Endothelial cell of umbilical vein (primary cell): ENCODE measurements around the gene ZNF503. TPM values are rescaled to one million over a fixed set of nuclear protein-coding genes. Genes with fewer than 3 reads are reported as not detected.
A peak's percentile ranks its signal among the peaks of the same experiment; 100 is the strongest.

Source experiments
- Bru-seq: library from RNA; stranded (reverse); fragments of 400-500 nt; gene quantifications from one replicate; lab custom pipeline; 2021; lab: Mats Ljungman, UMichigan
- BruChase-seq, 2 experiments: library from RNA; stranded (reverse); fragments of 400-500 nt; gene quantifications; one replicate each; lab custom pipeline; 2021; lab: Mats Ljungman, UMichigan
- BruUV-seq: library from RNA; stranded (reverse); fragments of 400-500 nt; replicated peaks from 2 replicates; lab custom pipeline; 2021; lab: Mats Ljungman, UMichigan
- CTCF ChIA-PET: fragments of 300-600, 350-600 bp; sonication (Branson Sonifier 250); formaldehyde crosslinking; loops from one replicate; lab custom pipeline; 2021; ENCODE audit warnings: antibody characterized with exemption, inconsistent platforms; lab: Charles Lee
- POLR2A ChIA-PET: fragments of 300-600, 350-600 bp; sonication (Branson Sonifier 250); formaldehyde crosslinking; loops from one replicate; lab custom pipeline; 2021; ENCODE audit warnings: antibody characterized with exemption, inconsistent platforms; lab: Charles Lee
- DNase-seq: peaks from one replicate; pipeline ENCODE4 v3.0.0-alpha.2; 2011; ENCODE audit warnings: low read depth, low spot score
- FAIRE-seq: peaks from 2 replicates; lab custom pipeline; 2011; peaks lifted over from hg19 to GRCh38; lab: Jason Lieb, UNC
- H2AFZ ChIP-seq: 2 replicates; pipeline ENCODE4 v1.6.0; 2012; ENCODE audit warnings: low read depth, low read length, control low read depth, inconsistent platforms
- H3K27ac ChIP-seq: 2 replicates; pipeline ENCODE4 v1.5.1; 2011; ENCODE audit warnings: low read depth, mild to moderate bottlenecking, control low read depth, low read length, moderate library complexity; ENCODE audit not compliant: insufficient read depth
- H3K27me3 ChIP-seq, 2 experiments: 2 replicates each; pipeline versions ENCODE4 v1.6.0 to v1.6.1; 2011; ENCODE audit warnings: low read length in 2 of 2, mixed read lengths in 1 of 2; ENCODE audit not compliant: control insufficient read depth in 2 of 2, insufficient read depth in 2 of 2
- H3K36me3 ChIP-seq, 2 experiments: 2 replicates in 1 of 2; 3 replicates in 1 of 2; pipeline ENCODE4 v1.5.1; 2011; ENCODE audit warnings: low read length in 2 of 2, mild to moderate bottlenecking in 1 of 2, moderate library complexity in 1 of 2; ENCODE audit not compliant: control insufficient read depth in 2 of 2, insufficient read depth in 2 of 2; ENCODE audit errors: extremely low read depth in 1 of 2
- H3K4me1 ChIP-seq: 3 replicates; pipeline ENCODE4 v1.5.1; 2011; ENCODE audit warnings: mild to moderate bottlenecking, low read length; ENCODE audit not compliant: control insufficient read depth, insufficient read depth; ENCODE audit errors: extremely low read depth
- H3K4me2 ChIP-seq: 2 replicates; pipeline ENCODE4 v1.6.1; 2011; ENCODE audit warnings: low read length, control low read depth, mixed read lengths; ENCODE audit not compliant: insufficient read depth
- H3K4me3 ChIP-seq, 3 experiments: fragments of 200-600 bp in 1 of 3; sonication (generic), shearing (Covaris generic) in 1 of 3; replicated peaks in 1 of 3; 2 replicates each; pipeline ENCODE4 v1.5.1; 2011 to 2016; ENCODE audit warnings: control low read depth in 3 of 3, low read length in 3 of 3, mild to moderate bottlenecking in 2 of 3, inconsistent platforms in 1 of 3, low read depth in 1 of 3, moderate library complexity in 1 of 3; ENCODE audit not compliant: insufficient read depth in 1 of 3
- H3K79me2 ChIP-seq: 2 replicates; pipeline ENCODE4 v1.6.0; 2012; ENCODE audit warnings: low read length, inconsistent platforms; ENCODE audit not compliant: control insufficient read depth, insufficient read depth
- H3K9ac ChIP-seq: replicated peaks from 2 replicates; pipeline ENCODE3; 2011; ENCODE audit warnings: low read length, control low read depth; ENCODE audit not compliant: insufficient read depth; ENCODE audit errors: extremely low read depth
- H3K9me1 ChIP-seq: replicated peaks from 3 replicates; pipeline ENCODE4 v1.6.0; 2011; ENCODE audit warnings: mild to moderate bottlenecking, low read length; ENCODE audit not compliant: control insufficient read depth, insufficient read depth; ENCODE audit errors: extremely low read depth
- H3K9me3 ChIP-seq: replicated peaks from 2 replicates; pipeline ENCODE4 v1.5.1; 2012; ENCODE audit warnings: low read length, inconsistent platforms; ENCODE audit not compliant: control insufficient read depth, insufficient read depth
- H4K20me1 ChIP-seq: replicated peaks from 2 replicates; pipeline ENCODE3; 2011; ENCODE audit warnings: mild to moderate bottlenecking, low read length; ENCODE audit not compliant: control insufficient read depth, insufficient read depth; ENCODE audit errors: extremely low read depth
- EZH2 ChIP-seq: IDR thresholded peaks from 2 replicates; pipeline ENCODE4 v1.6.1; 2012; ENCODE audit warnings: borderline replicate concordance, low read depth, mild to moderate bottlenecking, moderate library complexity, low read length, inconsistent platforms; ENCODE audit not compliant: severe bottlenecking
- FOS ChIP-seq: IDR thresholded peaks from 2 replicates; pipeline ENCODE4 v1.6.1; 2011; ENCODE audit warnings: mild to moderate bottlenecking, low read length, moderate library complexity, borderline replicate concordance; ENCODE audit not compliant: insufficient read depth
- GATA2 ChIP-seq: IDR thresholded peaks from 2 replicates; pipeline ENCODE4 v1.7.0; 2011; ENCODE audit warnings: low read depth, mild to moderate bottlenecking, moderate library complexity, mixed read lengths, low read length; ENCODE audit not compliant: insufficient read length, insufficient read depth
- JUN ChIP-seq: IDR thresholded peaks from 2 replicates; pipeline ENCODE4 v1.6.1; 2011; ENCODE audit warnings: borderline replicate concordance, low read depth; ENCODE audit not compliant: insufficient read length, insufficient read depth
- MYC ChIP-seq: IDR thresholded peaks from one replicate; pipeline ENCODE4 v1.6.1; 2011; ENCODE audit warnings: mild to moderate bottlenecking, low read depth, low read length
- POLR2A ChIP-seq: IDR thresholded peaks from 2 replicates; pipeline ENCODE4 v1.6.1; 2012; ENCODE audit warnings: low read depth, mild to moderate bottlenecking, control low read depth, low read length
- POLR2AphosphoS5 ChIP-seq: IDR thresholded peaks from 2 replicates; pipeline ENCODE4 v1.6.1; 2012; ENCODE audit warnings: low read depth, mild to moderate bottlenecking, control low read depth, low read length, moderate library complexity; ENCODE audit not compliant: insufficient read depth
- dilution Hi-C: fragments of 300-500 bp; cut with MboI; formaldehyde crosslinking; loops from one replicate; pipeline ENCODE4 v1.15.0; 2019; ENCODE audit warnings: low sequenced_read_pairs; ENCODE audit not compliant: extremely low pct_ligation_motif_present
- intact Hi-C: fragments of 100-400 bp; cut with micrococcal nuclease; formaldehyde crosslinking; loops from one replicate; pipeline ENCODE4 v1.10.0; 2022
- long read RNA-seq: library from polyadenylated mRNA; stranded (forward); transcript quantifications from one replicate; pipeline ENCODE4 v2.0.0, GENCODE V29; 2021
- polyA minus RNA-seq, 3 experiments: library from RNA; depleted of rRNA, polyadenylated mRNA; stranded (reverse); fragments of >200 nt; gene quantifications; 1 replicate in 1 of 3; 2 replicates in 2 of 3; pipeline ENCODE4 v1.2.3, GENCODE V29; 2011
- polyA plus RNA-seq, 4 experiments: library from polyadenylated mRNA; depleted of rRNA in 3 of 4; stranded (reverse) in 3 of 4; unstranded in 1 of 4; fragments of >200 nt; gene quantifications; 2 replicates each; pipeline versions ENCODE4 v1.2.1 to v1.2.3, GENCODE V29; 2011 to 2012; ENCODE audit warnings: missing spikeins in 1 of 4
- total RNA-seq: library from RNA; stranded (reverse); gene quantifications from 2 replicates; pipeline ENCODE4 v1.2.3, GENCODE V29; 2021
- TF ChIP-seq, protein P1 (sequence below), 2 donors: IDR thresholded peaks; 1 replicate in 1 of 2; 2 replicates in 1 of 2; pipeline ENCODE4 v1.5.1; 2011; ENCODE audit warnings: low read length in 2 of 2, mild to moderate bottlenecking in 2 of 2, moderate library complexity in 2 of 2, control low read depth in 1 of 2, inconsistent platforms in 1 of 2, low read depth in 1 of 2; ENCODE audit not compliant: insufficient read depth in 1 of 2; ENCODE audit errors: extremely low read depth in 1 of 2
- TF ChIP-seq, protein P2 (sequence below): IDR thresholded peaks from 2 replicates; pipeline ENCODE4 v1.6.1; 2011; ENCODE audit not compliant: insufficient read depth, insufficient read length

ZNF503 gene
- total RNA-seq (2.2 and 2.7 TPM in 2 replicates), polyA plus RNA-seq (0.58 and 0.73 TPM in 2 replicates), polyA minus RNA-seq (0.40 and 0.66 TPM in 2 replicates), Bru-seq, nascent RNA (percentile 39 among the genes with signal in this experiment), BruChase-seq, experiment 1, labeled RNA remaining after a 6-hour chase (percentile 40 among the genes with signal in this experiment), BruChase-seq, experiment 2, labeled RNA remaining after a 2-hour chase (percentile 54 among the genes with signal in this experiment)
- polyA plus RNA-seq (2011; cell fraction: cytosol; rRNA removed): 0.28 and 0.37 TPM in 2 replicates
- polyA plus RNA-seq (2011; cell fraction: nucleus; rRNA removed): 0.37 and 0.39 TPM in 2 replicates
- 0.23 and 0.45 TPM in 2 replicates for polyA plus RNA-seq (2012)
- 6.3 TPM for polyA minus RNA-seq (2011; cell fraction: cytosol; rRNA and poly(A)+ RNA removed)
- 0.48 and 1.2 TPM in 2 replicates for polyA minus RNA-seq (2011; cell fraction: nucleus; rRNA and poly(A)+ RNA removed)
- long read RNA-seq, partial matches to known transcripts: 0 of 2 reads
- long read RNA-seq, other reads (novel, unspliced or antisense): 2 of 2 reads

DNA sequence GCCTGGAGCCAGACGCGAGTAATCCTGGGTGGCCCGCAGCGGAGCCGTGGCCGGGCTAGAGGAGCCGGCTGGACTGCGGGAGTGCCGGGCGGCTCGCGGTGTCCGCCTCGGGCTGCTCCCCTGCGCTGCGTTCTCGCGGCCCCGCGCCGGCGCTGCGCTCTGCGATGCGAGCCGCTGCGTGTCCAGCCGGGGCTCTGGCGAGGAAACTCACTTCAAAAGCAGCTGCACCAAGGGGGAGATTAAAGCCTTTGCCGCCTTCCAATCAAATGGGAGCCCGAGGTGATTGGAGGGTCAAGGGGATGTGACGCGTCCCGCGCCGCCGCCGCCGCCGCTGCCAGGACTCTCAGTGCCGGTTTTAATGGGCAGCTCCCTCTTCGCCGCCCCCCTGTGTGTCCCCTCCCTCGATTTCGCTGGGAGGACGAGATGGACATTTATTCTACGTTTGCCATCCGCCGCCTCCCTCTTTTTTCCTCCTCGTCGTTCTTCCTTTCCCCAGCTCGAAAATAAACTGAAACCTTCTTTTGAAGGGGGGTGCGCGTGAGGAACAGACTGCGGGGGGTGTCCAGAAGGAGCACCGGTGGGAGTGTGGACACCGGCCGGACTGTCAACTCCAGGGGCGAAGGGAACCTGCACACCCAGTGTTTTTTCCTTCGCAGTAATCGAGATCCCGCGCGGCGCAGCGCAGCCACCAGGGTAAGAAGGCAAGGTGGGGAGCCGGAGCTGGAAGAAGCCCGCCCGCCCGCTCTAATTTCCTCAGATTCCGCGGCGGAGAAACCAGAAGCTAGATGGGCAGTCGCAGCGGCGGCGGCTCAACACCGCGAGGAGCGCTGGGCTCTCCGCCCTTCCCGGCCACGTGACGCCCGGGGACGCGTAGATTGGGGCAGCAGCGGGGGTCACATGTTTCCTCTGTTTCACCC, at the start of gene ZNF503:
ZNF503 (minus strand) TSS at position 196 of the 917 bp plus-strand sequence. CDS start 345 bp downstream, outside the sequence.
- peak; percentile 5 for TF ChIP-seq EZH2
- TF ChIP-seq POLR2A: peak; percentile 88
- TF ChIP-seq GATA2: no peak
- TF ChIP-seq, protein P1, sequence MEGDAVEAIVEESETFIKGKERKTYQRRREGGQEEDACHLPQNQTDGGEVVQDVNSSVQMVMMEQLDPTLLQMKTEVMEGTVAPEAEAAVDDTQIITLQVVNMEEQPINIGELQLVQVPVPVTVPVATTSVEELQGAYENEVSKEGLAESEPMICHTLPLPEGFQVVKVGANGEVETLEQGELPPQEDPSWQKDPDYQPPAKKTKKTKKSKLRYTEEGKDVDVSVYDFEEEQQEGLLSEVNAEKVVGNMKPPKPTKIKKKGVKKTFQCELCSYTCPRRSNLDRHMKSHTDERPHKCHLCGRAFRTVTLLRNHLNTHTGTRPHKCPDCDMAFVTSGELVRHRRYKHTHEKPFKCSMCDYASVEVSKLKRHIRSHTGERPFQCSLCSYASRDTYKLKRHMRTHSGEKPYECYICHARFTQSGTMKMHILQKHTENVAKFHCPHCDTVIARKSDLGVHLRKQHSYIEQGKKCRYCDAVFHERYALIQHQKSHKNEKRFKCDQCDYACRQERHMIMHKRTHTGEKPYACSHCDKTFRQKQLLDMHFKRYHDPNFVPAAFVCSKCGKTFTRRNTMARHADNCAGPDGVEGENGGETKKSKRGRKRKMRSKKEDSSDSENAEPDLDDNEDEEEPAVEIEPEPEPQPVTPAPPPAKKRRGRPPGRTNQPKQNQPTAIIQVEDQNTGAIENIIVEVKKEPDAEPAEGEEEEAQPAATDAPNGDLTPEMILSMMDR (IDR thresholded peaks at IDR 0.05; ENCODE audit: extremely low read depth in 1 of 2, insufficient read depth in 1 of 2, low read depth in 1 of 2, low read length in 2 of 2): peak in 1 of 2 donors; percentile 22
- TF ChIP-seq POLR2AphosphoS5: peak; percentile 81
- peak; percentile 14 for TF ChIP-seq FOS
- TF ChIP-seq, protein P2, sequence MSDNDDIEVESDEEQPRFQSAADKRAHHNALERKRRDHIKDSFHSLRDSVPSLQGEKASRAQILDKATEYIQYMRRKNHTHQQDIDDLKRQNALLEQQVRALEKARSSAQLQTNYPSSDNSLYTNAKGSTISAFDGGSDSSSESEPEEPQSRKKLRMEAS: peak; percentile 96
- no peak for TF ChIP-seq MYC
- no peak for TF ChIP-seq JUN
- POLR2A ChIA-PET: interaction anchor here (1.0 kb wide), 1 partner anchor 28 kb away, joined by 7 read pairs; no protein-coding TSS in a partner anchor

More for the DNA sequence above, at the start of gene ZNF503:
- Histone ChIP-seq H3K27ac (peak within 1 kb of the TSS; percentile 55), H3K9me1 (no peaks in the 10 kb centered on the region), H2AFZ (peak within 1 kb of the TSS; percentile 93), H3K9ac (peak within 1 kb of the TSS; percentile 84), H3K4me2 (peak within 1 kb of the TSS; percentile 88), H3K9me3 (no peaks in the 10 kb centered on the region), H3K79me2 (peaks cover 12% of the 10 kb centered on the region), H3K36me3 (no peaks in the 10 kb centered on the region), H3K4me3 (peak within 1 kb of the TSS; percentile 66 to 81 (median 77)), H3K4me1 (peaks cover 34% of the 10 kb centered on the region), H3K27me3 (peaks cover 19 to 55% of the 10 kb centered on the region in 2 experiments), H4K20me1 (no peaks in the 10 kb centered on the region)
- FAIRE-seq: peak; percentile 90
- peak; percentile 97 for DNase-seq
- CTCF ChIA-PET: interaction anchor here (0.6 to 4.9 kb wide), 18 partner anchors 11 to 1710 kb away, joined by 3 to 70 read pairs (median 5); no protein-coding TSS in a partner anchor
- dilution Hi-C loops: no loop called here
- intact Hi-C loops: loop anchor here (1.0 to 5.0 kb wide), 10 partner anchors 28 to 525 kb away; no protein-coding TSS in a partner anchor
- TSS peak; percentile 33 for BruUV-seq
